NT2/D1 (cell line): ENCODE data around the gene RBPJ.

Source experiments
- SUZ12 ChIP-seq: IDR thresholded peaks from 2 replicates; pipeline ENCODE4 v1.6.1; 2011; ENCODE audit not compliant: insufficient read length, insufficient read depth; ENCODE audit errors: extremely low read depth
- YY1 ChIP-seq: IDR thresholded peaks from 2 replicates; pipeline ENCODE4 v1.6.1; 2011; ENCODE audit not compliant: insufficient read length, insufficient read depth
- ZNF274 ChIP-seq: IDR thresholded peaks from 2 replicates; pipeline ENCODE4 v1.6.1; 2011; ENCODE audit warnings: mild to moderate bottlenecking, low read depth, low read length

DNA sequence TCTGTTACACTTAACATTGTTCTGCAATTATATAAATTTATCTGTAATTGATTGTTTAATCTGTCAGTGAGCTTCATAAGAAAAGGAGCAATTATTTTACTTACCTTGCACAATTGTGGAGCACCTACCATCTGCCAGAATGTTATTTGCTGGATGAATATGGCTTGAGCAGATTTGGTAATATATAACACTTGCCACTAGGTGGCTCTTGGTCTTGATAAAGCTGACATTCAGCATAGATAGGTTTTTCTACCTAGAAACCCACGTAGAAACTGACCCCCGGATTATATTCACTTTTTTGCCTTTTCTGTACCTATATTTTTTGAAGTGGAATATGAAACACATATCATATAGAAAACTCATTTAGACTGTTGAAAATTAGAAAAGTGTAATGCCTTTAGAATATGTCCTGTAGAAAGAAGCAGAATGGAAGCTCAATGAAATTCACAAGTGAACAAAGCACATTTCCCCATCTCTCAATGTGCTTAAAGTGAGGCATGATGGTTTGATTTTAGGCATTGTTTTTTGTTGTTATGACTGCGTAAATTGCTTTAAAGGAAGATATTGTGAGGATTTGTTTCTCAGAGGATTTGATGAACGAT, 9.5 kb downstream of the RBPJ start:
- TF ChIP-seq SUZ12 (no peak), YY1 (no peak), ZNF274 (no peak)
